Nephron (organoid): ENCODE results near the gene CHST10.

ENCODE experiments used
- H3K27ac Mint-ChIP-seq, 3 experiments: 2 replicates each; pipeline ENCODE4 v1.8.0; 2020; ENCODE audit warnings: mixed read lengths in 3 of 3, mild to moderate bottlenecking in 2 of 3, moderate library complexity in 1 of 3
- H3K27me3 Mint-ChIP-seq: 2 replicates; pipeline ENCODE4 v1.8.0; 2021; ENCODE audit warnings: low read depth, mild to moderate bottlenecking, moderate library complexity, mixed read lengths
- H3K36me3 Mint-ChIP-seq: 2 replicates; pipeline ENCODE4 v1.8.0; 2020; ENCODE audit warnings: low read depth, mixed read lengths
- H3K4me1 Mint-ChIP-seq: 2 replicates; pipeline ENCODE4 v1.8.0; 2020; ENCODE audit warnings: mixed read lengths
- H3K4me3 Mint-ChIP-seq, 3 experiments: 2 replicates each; pipeline ENCODE4 v1.8.0; 2020; ENCODE audit warnings: mild to moderate bottlenecking in 3 of 3, mixed read lengths in 3 of 3, moderate library complexity in 2 of 3
- H3K9me3 Mint-ChIP-seq: 2 replicates; pipeline ENCODE4 v1.8.0; 2020; ENCODE audit warnings: mixed read lengths
- TF ChIP-seq, protein P1 (sequence below), 3 experiments: fragments of 200-600 bp; sonication (generic); IDR thresholded peaks; one replicate each; pipeline ENCODE4 v1.5.0; 2021; ENCODE audit warnings: antibody characterized with exemption in 3 of 3; ENCODE audit not compliant: unreplicated experiment in 3 of 3

Gene CHST10

DNA sequence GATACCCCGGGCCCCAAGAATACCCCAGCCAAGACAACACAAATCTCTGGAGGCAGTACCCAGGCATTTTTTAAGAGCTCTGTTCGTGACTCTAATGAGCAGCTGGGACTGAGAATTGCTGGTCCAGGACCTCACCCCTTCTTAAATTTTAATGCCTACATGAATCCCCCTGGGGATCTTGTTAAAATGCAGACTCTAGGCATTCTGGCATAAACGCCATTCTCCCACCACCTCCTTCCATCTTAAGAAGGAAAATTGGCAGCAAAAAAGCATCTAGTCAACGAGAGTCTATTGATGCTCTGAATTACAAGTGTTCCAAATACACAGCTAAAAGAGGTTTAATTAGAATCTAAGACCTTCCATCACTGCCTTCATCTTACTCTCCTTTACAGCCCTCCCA, 5.0 kb downstream of the CHST10 start:
- Mint-ChIP-seq H3K27me3 (no peaks in the 10 kb centered on the region), H3K4me1 (peaks cover 30% of the 10 kb centered on the region), H3K36me3 (peaks cover 36% of the 10 kb centered on the region), H3K4me3 (no peak overlapping the region), H3K9me3 (no peaks in the 10 kb centered on the region), H3K27ac (no peak overlapping the region)
- TF ChIP-seq, protein P1, sequence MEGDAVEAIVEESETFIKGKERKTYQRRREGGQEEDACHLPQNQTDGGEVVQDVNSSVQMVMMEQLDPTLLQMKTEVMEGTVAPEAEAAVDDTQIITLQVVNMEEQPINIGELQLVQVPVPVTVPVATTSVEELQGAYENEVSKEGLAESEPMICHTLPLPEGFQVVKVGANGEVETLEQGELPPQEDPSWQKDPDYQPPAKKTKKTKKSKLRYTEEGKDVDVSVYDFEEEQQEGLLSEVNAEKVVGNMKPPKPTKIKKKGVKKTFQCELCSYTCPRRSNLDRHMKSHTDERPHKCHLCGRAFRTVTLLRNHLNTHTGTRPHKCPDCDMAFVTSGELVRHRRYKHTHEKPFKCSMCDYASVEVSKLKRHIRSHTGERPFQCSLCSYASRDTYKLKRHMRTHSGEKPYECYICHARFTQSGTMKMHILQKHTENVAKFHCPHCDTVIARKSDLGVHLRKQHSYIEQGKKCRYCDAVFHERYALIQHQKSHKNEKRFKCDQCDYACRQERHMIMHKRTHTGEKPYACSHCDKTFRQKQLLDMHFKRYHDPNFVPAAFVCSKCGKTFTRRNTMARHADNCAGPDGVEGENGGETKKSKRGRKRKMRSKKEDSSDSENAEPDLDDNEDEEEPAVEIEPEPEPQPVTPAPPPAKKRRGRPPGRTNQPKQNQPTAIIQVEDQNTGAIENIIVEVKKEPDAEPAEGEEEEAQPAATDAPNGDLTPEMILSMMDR (IDR thresholded peaks at IDR 0.05; ENCODE audit: unreplicated experiment in 3 of 3): no peak

DNA sequence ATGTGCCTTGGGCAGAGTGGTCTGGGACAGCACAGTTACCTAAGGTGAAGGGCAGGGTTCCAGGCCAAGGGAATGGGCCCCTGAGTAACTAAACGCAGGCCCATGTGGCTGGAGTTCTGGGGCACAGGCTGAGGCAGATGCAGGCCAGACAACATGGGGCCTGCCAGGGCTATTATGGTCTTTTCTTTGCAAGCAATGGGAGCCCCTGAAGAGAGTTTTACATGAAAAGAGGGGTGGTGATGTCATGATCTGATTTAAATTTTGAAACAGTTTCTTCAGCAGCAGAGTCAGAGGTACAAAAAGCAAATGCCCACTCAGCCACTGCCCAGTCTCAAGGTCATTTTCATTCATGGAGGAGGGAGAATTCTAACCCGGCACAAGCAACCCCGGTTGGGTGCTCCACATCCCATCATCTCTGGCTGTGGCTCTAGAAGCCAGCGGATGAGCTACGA, 5.6 kb downstream of the CHST10 start:
- TF ChIP-seq, protein P1 (IDR thresholded peaks at IDR 0.05; ENCODE audit: unreplicated experiment in 3 of 3): no peak
- no peaks in the 10 kb centered on the region for H3K27me3 Mint-ChIP-seq

DNA sequence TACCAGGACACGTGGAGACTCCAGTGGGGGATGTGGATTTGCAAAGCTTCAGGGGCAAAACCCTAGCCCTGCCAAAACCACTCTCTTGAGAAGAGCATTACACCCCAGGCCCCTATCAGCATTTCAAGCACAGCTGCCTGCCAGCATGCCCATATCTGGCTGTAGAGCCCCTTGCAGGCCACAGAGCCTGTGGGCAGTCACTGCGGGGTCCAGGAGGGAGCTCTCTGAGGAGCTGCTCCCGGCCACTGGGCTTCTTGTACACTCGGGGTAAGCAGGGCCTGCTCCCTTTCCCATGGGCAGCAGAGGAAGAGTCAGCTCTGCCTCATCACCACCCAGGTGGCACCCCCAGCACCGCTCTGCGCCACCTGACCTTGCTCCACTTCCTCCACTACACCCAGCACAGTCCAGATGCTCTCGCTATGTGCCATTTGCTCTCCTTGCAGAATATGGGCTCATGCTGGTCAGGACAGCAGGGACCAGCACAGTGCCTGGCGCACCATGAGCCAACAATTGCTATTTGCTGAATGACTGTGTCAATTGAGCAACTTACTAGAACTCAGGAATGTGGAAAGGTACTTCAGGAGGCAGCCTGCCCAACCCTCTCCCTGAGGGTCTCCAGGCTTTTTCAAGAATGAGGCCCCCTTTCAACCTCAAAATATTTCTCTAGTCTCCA, 7.4 kb downstream of the CHST10 start:
- Mint-ChIP-seq H3K4me1 (peaks cover 9% of the 10 kb centered on the region), H3K27me3 (no peaks in the 10 kb centered on the region), H3K4me3 (no peak overlapping the region), H3K27ac (no peak overlapping the region), H3K9me3 (no peaks in the 10 kb centered on the region), H3K36me3 (peaks cover 52% of the 10 kb centered on the region)
- TF ChIP-seq, protein P1 (IDR thresholded peaks at IDR 0.05; ENCODE audit: unreplicated experiment in 3 of 3): no peak

More for the DNA sequence above, 5.6 kb downstream of the CHST10 start:
- Mint-ChIP-seq H3K4me1 (peaks cover 26% of the 10 kb centered on the region), H3K36me3 (peaks cover 42% of the 10 kb centered on the region), H3K4me3 (no peak overlapping the region), H3K9me3 (no peaks in the 10 kb centered on the region), H3K27ac (no peak overlapping the region)

DNA sequence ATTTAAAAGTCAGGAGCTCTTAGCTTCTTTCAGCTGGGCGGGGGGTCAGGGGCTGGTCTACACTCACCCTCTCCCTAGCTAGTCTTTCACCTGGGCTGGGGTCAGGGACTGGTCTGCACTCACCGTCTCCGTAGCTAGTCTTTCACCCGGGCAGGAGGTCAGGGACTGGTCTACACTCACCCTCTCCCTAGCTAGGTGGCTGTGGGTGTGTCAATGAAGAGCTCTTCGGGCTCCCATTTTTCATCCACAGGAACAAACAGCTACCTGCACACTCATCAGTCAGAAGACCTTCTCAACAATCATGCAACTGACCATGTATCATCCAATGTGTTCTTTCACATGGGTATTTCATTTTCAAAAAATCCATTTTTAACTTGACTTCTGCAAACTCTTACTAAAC, 8.0 kb downstream of the CHST10 start:
- Mint-ChIP-seq H3K27ac (no peak overlapping the region), H3K4me1 (peaks cover 12% of the 10 kb centered on the region), H3K4me3 (no peak overlapping the region), H3K36me3 (peaks cover 54% of the 10 kb centered on the region), H3K9me3 (no peaks in the 10 kb centered on the region), H3K27me3 (no peaks in the 10 kb centered on the region)
- TF ChIP-seq, protein P1 (IDR thresholded peaks at IDR 0.05; ENCODE audit: unreplicated experiment in 3 of 3): no peak

DNA sequence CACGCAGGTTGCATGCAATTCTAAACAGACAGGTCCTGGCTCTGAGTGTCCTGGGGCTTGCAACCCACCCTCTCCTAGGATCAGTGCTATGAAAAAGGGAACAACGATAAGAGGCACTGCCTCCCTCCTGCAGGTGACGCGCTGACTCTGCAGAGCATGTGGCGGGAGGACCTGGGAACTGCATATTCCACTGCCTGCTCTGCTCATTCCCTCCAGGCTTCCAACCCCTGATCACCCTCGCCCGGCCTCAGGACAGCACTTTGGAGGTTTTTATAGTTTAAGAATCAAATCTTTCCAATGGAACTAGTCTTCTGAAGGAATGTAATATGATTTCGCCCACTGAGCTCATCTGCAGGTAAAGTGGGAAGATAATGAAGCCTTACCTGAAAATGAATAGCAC, 8.5 kb downstream of the CHST10 start:
- H3K4me1 Mint-ChIP-seq: peaks cover 13% of the 10 kb centered on the region
- no peak overlapping the region for H3K4me3 Mint-ChIP-seq
- TF ChIP-seq, protein P1 (IDR thresholded peaks at IDR 0.05; ENCODE audit: unreplicated experiment in 3 of 3): no peak
- H3K27me3 Mint-ChIP-seq: no peaks in the 10 kb centered on the region
- H3K9me3 Mint-ChIP-seq: no peaks in the 10 kb centered on the region
- peaks cover 55% of the 10 kb centered on the region for H3K36me3 Mint-ChIP-seq
- no peak overlapping the region for H3K27ac Mint-ChIP-seq

DNA sequence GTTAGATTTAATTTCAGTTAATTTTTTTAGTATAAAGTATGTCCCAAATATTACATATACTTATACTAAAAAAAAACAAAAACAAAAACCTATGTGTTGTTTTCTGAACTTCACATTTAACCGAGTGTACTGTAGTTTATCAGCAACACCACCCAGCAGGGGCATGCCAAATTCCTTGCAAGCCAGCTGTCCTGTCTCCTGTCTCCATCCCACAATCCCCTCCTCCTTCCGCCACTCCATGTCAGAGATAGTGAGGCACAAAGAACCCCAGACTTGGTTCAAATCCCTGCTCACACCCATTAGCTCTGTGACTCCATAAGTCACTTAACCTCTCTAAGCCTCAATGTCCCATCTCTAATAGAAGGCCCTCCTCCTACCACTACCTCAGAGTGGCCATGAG, 9.4 kb downstream of the CHST10 start:
- no peaks in the 10 kb centered on the region for H3K9me3 Mint-ChIP-seq
- H3K4me3 Mint-ChIP-seq: no peak overlapping the region
- H3K27ac Mint-ChIP-seq: no peak overlapping the region
- no peaks in the 10 kb centered on the region for H3K27me3 Mint-ChIP-seq
- peaks cover 6% of the 10 kb centered on the region for H3K4me1 Mint-ChIP-seq
- peaks cover 49% of the 10 kb centered on the region for H3K36me3 Mint-ChIP-seq
- TF ChIP-seq, protein P1 (IDR thresholded peaks at IDR 0.05; ENCODE audit: unreplicated experiment in 3 of 3): no peak
